Measurements from ENCODE around the gene ZNF81. TPM values are rescaled to one million over a fixed set of nuclear protein-coding genes. Genes with fewer than 3 reads are reported as not detected.

Gene ZNF81
- total and polyA plus RNA-seq, 2 experiments from 2014 or later, result 6.1 to 8.9 TPM

DNA sequence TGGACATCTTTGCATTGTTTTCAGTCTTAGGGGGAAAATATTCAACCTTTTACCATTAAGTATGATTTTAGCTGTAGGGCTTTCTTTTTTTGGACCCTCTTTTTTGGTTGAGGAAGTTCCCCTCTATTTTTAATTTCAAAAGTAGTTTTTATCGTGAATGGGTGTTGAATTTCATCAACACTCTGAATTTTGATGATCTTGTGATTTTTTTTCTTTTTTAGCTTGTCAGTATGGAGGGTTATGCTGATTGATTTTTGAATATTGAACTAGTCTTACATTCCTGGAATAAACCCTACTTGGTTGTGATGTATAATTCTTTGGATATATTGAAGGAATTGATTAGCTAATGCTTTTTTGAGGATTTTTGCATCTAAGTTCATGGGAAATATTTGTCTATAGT, 1.7 kb downstream of the ZNF81 start:
- no peaks in the 10 kb centered on the region for H4K20me1 ChIP-seq (replicated peaks; ENCODE audit: insufficient read depth)
- Mint-ChIP-seq H3K27me3 (ENCODE audit: insufficient read depth, low read depth, poor library complexity) (peaks cover 7% of the 10 kb centered on the region), H3K4me3 (no peak overlapping the region), H3K9me3 (no peaks in the 10 kb centered on the region), H3K4me1 (peaks cover 8% of the 10 kb centered on the region; the same call in 2 of the 3 replicates), H3K36me3 (ENCODE audit: low read depth) (no peaks in the 10 kb centered on the region), H3K27ac (no peak overlapping the region)
- no peak overlapping the region for H3K4me2 ChIP-seq
- no peak overlapping the region for H3K27ac ChIP-seq (ENCODE audit: low read depth)
- TF ChIP-seq, protein P1, sequence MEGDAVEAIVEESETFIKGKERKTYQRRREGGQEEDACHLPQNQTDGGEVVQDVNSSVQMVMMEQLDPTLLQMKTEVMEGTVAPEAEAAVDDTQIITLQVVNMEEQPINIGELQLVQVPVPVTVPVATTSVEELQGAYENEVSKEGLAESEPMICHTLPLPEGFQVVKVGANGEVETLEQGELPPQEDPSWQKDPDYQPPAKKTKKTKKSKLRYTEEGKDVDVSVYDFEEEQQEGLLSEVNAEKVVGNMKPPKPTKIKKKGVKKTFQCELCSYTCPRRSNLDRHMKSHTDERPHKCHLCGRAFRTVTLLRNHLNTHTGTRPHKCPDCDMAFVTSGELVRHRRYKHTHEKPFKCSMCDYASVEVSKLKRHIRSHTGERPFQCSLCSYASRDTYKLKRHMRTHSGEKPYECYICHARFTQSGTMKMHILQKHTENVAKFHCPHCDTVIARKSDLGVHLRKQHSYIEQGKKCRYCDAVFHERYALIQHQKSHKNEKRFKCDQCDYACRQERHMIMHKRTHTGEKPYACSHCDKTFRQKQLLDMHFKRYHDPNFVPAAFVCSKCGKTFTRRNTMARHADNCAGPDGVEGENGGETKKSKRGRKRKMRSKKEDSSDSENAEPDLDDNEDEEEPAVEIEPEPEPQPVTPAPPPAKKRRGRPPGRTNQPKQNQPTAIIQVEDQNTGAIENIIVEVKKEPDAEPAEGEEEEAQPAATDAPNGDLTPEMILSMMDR (conservative IDR thresholded peaks at IDR 0.05; ENCODE audit: low read depth in 2 of 2), result no peak
- TF ChIP-seq POLR2AphosphoS5 (IDR thresholded peaks at IDR 0.05; ENCODE audit: low read depth) (no peak), EZH2phosphoT487 (IDR thresholded peaks at IDR 0.05; ENCODE audit: unreplicated experiment) (no peak), CREB1 (CRISPR knock-in tag; IDR thresholded peaks at IDR 0.05; ENCODE audit: low read depth) (no peak), NANOG (IDR thresholded peaks at IDR 0.05; ENCODE audit: borderline replicate concordance) (no peak), ZNF331 (CRISPR knock-in tag; IDR thresholded peaks at IDR 0.05; ENCODE audit: low read depth) (no peak)
- TF ChIP-seq, protein P2, sequence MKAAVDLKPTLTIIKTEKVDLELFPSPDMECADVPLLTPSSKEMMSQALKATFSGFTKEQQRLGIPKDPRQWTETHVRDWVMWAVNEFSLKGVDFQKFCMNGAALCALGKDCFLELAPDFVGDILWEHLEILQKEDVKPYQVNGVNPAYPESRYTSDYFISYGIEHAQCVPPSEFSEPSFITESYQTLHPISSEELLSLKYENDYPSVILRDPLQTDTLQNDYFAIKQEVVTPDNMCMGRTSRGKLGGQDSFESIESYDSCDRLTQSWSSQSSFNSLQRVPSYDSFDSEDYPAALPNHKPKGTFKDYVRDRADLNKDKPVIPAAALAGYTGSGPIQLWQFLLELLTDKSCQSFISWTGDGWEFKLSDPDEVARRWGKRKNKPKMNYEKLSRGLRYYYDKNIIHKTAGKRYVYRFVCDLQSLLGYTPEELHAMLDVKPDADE (IDR thresholded peaks at IDR 0.05), result no peak
- ATAC-seq, result no peak
- no peak overlapping the region for H2AFZ ChIP-seq
- H3K36me3 ChIP-seq (ENCODE audit: insufficient read depth), result no peaks in the 10 kb centered on the region
- H3K27me3 ChIP-seq (ENCODE audit: insufficient read depth), result no peaks in the 10 kb centered on the region
- no peak overlapping the region for H3K4me3 ChIP-seq
- H3K4me1 ChIP-seq (ENCODE audit: insufficient read depth), result peaks cover 8% of the 10 kb centered on the region; the same call in 1 of the 2 replicates
- H3K79me2 ChIP-seq (replicated peaks; ENCODE audit: insufficient read depth), result peaks cover 22% of the 10 kb centered on the region
- H3K9me2 ChIP-seq (ENCODE audit: insufficient read depth), result no peaks in the 10 kb centered on the region
- no peak for DNase-seq (ENCODE audit: low spot score)
- no peaks in the 10 kb centered on the region for H3F3A ChIP-seq (replicated peaks; ENCODE audit: low read depth)

DNA sequence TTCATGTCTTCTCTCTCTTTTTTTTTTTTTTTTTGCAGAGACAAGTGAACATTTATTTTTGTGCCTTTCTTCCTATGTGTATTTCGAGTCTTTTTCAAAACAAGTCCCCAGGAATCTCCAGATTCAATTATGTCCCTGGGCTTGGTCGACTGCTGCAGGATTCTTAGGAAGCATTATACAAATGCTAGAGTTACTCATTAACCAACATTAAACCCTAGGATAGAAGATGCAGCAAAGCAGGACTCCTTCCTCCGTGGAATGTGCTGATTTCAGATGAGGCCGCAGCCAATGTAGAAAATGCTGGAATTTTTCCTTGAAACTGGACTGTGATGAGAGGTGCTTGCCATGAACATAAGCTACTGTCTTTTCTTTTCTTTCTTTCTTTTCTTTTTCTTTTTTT, 3.4 kb downstream of the ZNF81 start:
- Histone ChIP-seq H3K27me3 (ENCODE audit: insufficient read depth) (no peaks in the 10 kb centered on the region), H3K27ac (ENCODE audit: low read depth) (no peak overlapping the region), H4K20me1 (replicated peaks; ENCODE audit: insufficient read depth) (no peaks in the 10 kb centered on the region), H3K4me1 (ENCODE audit: insufficient read depth) (peaks cover 8% of the 10 kb centered on the region; the same call in 1 of the 2 replicates), H3K4me2 (no peak overlapping the region), H3F3A (replicated peaks; ENCODE audit: low read depth) (no peaks in the 10 kb centered on the region), H3K36me3 (ENCODE audit: insufficient read depth) (no peaks in the 10 kb centered on the region), H2AFZ (no peak overlapping the region), H3K79me2 (replicated peaks; ENCODE audit: insufficient read depth) (peaks cover 22% of the 10 kb centered on the region), H3K9me2 (ENCODE audit: insufficient read depth) (no peaks in the 10 kb centered on the region), H3K4me3 (no peak overlapping the region)
- Mint-ChIP-seq H3K27ac (no peak overlapping the region), H3K4me3 (no peak overlapping the region), H3K4me1 (peaks cover 8% of the 10 kb centered on the region; the same call in 2 of the 3 replicates), H3K27me3 (ENCODE audit: insufficient read depth, low read depth, poor library complexity) (peaks cover 7% of the 10 kb centered on the region), H3K36me3 (ENCODE audit: low read depth) (no peaks in the 10 kb centered on the region), H3K9me3 (no peaks in the 10 kb centered on the region)
- no peak for ATAC-seq
- no peak for DNase-seq (ENCODE audit: low spot score)
- TF ChIP-seq POLR2AphosphoS5 (IDR thresholded peaks at IDR 0.05; ENCODE audit: low read depth) (no peak), CREB1 (CRISPR knock-in tag; IDR thresholded peaks at IDR 0.05; ENCODE audit: low read depth) (no peak), EZH2phosphoT487 (IDR thresholded peaks at IDR 0.05; ENCODE audit: unreplicated experiment) (no peak), JUNB (IDR thresholded peaks at IDR 0.05; ENCODE audit: unreplicated experiment) (no peak)
- TF ChIP-seq, protein P2 (IDR thresholded peaks at IDR 0.05), result no peak
- TF ChIP-seq, protein P3, sequence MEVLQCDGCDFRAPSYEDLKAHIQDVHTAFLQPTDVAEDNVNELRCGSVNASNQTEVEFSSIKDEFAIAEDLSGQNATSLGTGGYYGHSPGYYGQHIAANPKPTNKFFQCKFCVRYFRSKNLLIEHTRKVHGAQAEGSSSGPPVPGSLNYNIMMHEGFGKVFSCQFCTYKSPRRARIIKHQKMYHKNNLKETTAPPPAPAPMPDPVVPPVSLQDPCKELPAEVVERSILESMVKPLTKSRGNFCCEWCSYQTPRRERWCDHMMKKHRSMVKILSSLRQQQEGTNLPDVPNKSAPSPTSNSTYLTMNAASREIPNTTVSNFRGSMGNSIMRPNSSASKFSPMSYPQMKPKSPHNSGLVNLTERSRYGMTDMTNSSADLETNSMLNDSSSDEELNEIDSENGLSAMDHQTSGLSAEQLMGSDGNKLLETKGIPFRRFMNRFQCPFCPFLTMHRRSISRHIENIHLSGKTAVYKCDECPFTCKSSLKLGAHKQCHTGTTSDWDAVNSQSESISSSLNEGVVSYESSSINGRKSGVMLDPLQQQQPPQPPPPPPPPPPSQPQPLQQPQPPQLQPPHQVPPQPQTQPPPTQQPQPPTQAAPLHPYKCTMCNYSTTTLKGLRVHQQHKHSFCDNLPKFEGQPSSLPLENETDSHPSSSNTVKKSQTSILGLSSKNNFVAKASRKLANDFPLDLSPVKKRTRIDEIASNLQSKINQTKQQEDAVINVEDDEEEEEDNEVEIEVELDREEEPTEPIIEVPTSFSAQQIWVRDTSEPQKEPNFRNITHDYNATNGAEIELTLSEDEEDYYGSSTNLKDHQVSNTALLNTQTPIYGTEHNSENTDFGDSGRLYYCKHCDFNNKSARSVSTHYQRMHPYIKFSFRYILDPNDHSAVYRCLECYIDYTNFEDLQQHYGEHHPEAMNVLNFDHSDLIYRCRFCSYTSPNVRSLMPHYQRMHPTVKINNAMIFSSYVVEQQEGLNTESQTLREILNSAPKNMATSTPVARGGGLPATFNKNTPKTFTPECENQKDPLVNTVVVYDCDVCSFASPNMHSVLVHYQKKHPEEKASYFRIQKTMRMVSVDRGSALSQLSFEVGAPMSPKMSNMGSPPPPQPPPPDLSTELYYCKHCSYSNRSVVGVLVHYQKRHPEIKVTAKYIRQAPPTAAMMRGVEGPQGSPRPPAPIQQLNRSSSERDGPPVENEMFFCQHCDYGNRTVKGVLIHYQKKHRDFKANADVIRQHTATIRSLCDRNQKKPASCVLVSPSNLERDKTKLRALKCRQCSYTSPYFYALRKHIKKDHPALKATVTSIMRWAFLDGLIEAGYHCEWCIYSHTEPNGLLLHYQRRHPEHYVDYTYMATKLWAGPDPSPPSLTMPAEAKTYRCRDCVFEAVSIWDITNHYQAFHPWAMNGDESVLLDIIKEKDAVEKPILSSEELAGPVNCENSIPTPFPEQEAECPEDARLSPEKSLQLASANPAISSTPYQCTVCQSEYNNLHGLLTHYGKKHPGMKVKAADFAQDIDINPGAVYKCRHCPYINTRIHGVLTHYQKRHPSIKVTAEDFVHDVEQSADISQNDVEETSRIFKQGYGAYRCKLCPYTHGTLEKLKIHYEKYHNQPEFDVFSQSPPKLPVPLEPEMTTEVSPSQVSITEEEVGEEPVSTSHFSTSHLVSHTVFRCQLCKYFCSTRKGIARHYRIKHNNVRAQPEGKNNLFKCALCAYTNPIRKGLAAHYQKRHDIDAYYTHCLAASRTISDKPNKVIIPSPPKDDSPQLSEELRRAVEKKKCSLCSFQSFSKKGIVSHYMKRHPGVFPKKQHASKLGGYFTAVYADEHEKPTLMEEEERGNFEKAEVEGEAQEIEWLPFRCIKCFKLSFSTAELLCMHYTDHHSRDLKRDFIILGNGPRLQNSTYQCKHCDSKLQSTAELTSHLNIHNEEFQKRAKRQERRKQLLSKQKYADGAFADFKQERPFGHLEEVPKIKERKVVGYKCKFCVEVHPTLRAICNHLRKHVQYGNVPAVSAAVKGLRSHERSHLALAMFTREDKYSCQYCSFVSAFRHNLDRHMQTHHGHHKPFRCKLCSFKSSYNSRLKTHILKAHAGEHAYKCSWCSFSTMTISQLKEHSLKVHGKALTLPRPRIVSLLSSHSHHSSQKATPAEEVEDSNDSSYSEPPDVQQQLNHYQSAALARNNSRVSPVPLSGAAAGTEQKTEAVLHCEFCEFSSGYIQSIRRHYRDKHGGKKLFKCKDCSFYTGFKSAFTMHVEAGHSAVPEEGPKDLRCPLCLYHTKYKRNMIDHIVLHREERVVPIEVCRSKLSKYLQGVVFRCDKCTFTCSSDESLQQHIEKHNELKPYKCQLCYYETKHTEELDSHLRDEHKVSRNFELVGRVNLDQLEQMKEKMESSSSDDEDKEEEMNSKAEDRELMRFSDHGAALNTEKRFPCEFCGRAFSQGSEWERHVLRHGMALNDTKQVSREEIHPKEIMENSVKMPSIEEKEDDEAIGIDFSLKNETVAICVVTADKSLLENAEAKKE (CRISPR knock-in tag; IDR thresholded peaks at IDR 0.05), result no peak

Data from GM23338 (cell line).